ENCODE measurements around the gene STARD13. TPM values are rescaled to one million over a fixed set of nuclear protein-coding genes. Genes with fewer than 3 reads are reported as not detected.

STARD13 gene, protein sequence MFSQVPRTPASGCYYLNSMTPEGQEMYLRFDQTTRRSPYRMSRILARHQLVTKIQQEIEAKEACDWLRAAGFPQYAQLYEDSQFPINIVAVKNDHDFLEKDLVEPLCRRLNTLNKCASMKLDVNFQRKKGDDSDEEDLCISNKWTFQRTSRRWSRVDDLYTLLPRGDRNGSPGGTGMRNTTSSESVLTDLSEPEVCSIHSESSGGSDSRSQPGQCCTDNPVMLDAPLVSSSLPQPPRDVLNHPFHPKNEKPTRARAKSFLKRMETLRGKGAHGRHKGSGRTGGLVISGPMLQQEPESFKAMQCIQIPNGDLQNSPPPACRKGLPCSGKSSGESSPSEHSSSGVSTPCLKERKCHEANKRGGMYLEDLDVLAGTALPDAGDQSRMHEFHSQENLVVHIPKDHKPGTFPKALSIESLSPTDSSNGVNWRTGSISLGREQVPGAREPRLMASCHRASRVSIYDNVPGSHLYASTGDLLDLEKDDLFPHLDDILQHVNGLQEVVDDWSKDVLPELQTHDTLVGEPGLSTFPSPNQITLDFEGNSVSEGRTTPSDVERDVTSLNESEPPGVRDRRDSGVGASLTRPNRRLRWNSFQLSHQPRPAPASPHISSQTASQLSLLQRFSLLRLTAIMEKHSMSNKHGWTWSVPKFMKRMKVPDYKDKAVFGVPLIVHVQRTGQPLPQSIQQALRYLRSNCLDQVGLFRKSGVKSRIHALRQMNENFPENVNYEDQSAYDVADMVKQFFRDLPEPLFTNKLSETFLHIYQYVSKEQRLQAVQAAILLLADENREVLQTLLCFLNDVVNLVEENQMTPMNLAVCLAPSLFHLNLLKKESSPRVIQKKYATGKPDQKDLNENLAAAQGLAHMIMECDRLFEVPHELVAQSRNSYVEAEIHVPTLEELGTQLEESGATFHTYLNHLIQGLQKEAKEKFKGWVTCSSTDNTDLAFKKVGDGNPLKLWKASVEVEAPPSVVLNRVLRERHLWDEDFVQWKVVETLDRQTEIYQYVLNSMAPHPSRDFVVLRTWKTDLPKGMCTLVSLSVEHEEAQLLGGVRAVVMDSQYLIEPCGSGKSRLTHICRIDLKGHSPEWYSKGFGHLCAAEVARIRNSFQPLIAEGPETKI
- total RNA-seq (ENCODE audit: low replicate concordance): 7.8 and 11.0 TPM in 2 replicates

GRCh38 chr13:33285420-33286124, at the start of gene STARD13:
STARD13 (minus strand) TSS chr13:33285755; CDS start chr13:33285638, 117 bp downstream.
- H3K4me3 ChIP-seq (ENCODE audit: low read depth, low read length): peak within 1 kb of the TSS; percentile 93
- peak; percentile 59 for TF ChIP-seq CTCF (IDR thresholded peaks at IDR 0.05; ENCODE audit: insufficient read depth, low read length)
- DNase-seq (ENCODE audit: low read depth): peak; percentile 98

- H3K4me3 ChIP-seq (ENCODE audit: low read depth, low read length): no peak overlapping the region
- no peak for TF ChIP-seq CTCF (IDR thresholded peaks at IDR 0.05; ENCODE audit: insufficient read depth, low read length)
- DNase-seq (ENCODE audit: low read depth): no peak
Measured at GRCh38 chr13:33334831-33335230, 49.3 kb upstream of the STARD13 start.

DNA sequence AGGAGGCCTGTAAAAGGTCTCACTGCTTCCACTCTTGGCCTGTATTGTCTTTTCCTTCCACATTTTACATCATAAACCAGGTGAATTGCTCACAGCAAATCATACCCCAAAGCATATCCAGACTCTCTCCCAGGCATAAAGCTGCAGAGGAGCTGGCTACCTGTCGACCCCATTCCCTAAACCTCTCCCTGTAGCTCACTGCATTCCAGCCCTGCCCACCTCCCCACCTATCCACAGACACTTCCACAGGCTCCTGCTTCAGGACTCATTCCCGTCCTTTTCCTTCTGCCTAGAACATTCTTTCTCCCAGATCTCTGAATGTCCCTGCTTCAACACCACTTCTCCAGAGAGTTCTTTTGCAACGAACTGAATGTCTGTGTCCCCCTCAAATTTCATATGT, 46.4 kb upstream of the STARD13 start:
- H3K4me3 ChIP-seq (ENCODE audit: low read depth, low read length): no peak overlapping the region
- no peak for TF ChIP-seq CTCF (IDR thresholded peaks at IDR 0.05; ENCODE audit: insufficient read depth, low read length)
- DNase-seq (ENCODE audit: low read depth): no peak

DNA sequence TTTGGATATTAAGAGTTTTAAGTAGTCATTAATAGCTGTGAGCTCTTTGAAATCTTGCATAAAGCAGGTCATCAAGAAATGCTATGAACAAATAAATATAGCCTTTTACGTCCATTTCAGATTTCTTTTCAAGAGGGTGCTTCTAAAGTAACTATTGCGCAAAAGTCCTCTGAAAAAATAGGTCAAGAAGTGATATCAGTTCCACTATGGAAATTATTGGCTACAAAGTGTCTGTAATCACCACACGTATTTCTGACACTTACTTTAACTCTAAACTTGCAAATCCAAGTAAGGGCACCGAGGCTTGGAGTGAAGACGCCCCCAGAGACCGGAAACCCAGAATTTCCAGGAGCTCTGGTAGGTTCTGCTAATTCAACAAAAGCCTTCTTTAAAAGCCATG, 44.9 kb upstream of the STARD13 start:
- no peak for DNase-seq (ENCODE audit: low read depth)
- no peak for TF ChIP-seq CTCF (IDR thresholded peaks at IDR 0.05; ENCODE audit: insufficient read depth, low read length)
- H3K4me3 ChIP-seq (ENCODE audit: low read depth, low read length): no peak overlapping the region

- no peak for TF ChIP-seq CTCF (IDR thresholded peaks at IDR 0.05; ENCODE audit: insufficient read depth, low read length)
- H3K4me3 ChIP-seq (ENCODE audit: low read depth, low read length): no peak overlapping the region
- DNase-seq (ENCODE audit: low read depth): no peak
Measured at GRCh38 chr13:33328701-33329100, 43.1 kb upstream of the STARD13 start.

DNA sequence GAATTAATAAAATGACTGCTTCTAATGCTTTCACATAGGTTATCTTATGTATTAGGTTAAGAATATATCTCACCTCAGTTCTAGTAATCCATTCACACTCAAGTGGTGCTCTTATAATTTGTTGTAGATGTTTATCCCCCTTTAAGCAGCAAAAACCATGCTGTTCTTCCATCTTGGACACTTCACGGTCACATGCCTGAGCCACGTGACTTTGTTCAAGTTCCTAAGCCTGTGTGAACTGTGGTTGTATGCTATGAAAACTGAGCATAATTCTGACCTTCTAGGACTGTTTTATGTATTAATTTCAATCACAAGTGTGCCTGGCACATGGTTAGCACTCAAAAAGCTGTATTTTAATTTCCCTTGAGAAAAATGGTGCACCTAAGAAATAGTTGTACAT, 41.2 kb upstream of the STARD13 start:
- no peak for DNase-seq (ENCODE audit: low read depth)
- H3K4me3 ChIP-seq (ENCODE audit: low read depth, low read length): no peak overlapping the region
- TF ChIP-seq CTCF (IDR thresholded peaks at IDR 0.05; ENCODE audit: insufficient read depth, low read length): no peak

Data from fibroblast of the aortic adventitia (primary cell).